ENCODE data around the gene NFASC.
A peak's percentile ranks its signal among the peaks of the same experiment; 100 is the strongest.

NFASC gene

DNA sequence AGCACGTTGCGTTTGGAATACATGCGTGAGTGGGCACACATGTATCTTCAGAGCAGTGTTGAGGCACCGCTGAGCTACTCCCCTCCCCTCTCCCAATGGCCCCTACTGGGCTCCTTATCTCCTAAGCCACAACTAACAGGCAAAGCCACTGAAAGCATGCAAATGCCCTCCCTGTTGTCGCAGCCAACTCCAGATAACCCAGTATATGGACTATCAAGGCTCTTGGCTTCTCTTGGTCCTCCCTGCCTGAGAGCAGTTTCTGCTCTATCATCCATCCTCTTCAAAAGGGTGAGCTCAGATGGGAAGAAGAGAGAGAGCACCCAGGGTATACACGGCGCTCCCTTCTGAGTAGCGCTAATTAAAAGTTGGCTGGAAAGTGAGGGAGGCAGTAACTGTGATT is 113.8 kb downstream of the NFASC start:
- in situ Hi-C loops (cut with HindIII; ENCODE audit: low pct_ligation_motif_present, low sequenced_read_pairs) = no loop called here
- TF ChIP-seq, protein P1, sequence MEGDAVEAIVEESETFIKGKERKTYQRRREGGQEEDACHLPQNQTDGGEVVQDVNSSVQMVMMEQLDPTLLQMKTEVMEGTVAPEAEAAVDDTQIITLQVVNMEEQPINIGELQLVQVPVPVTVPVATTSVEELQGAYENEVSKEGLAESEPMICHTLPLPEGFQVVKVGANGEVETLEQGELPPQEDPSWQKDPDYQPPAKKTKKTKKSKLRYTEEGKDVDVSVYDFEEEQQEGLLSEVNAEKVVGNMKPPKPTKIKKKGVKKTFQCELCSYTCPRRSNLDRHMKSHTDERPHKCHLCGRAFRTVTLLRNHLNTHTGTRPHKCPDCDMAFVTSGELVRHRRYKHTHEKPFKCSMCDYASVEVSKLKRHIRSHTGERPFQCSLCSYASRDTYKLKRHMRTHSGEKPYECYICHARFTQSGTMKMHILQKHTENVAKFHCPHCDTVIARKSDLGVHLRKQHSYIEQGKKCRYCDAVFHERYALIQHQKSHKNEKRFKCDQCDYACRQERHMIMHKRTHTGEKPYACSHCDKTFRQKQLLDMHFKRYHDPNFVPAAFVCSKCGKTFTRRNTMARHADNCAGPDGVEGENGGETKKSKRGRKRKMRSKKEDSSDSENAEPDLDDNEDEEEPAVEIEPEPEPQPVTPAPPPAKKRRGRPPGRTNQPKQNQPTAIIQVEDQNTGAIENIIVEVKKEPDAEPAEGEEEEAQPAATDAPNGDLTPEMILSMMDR (IDR thresholded peaks at IDR 0.05; ENCODE audit: low read depth, low read length, missing control alignments) = no peak
- H3K4me3 ChIP-seq (ENCODE audit: low read depth, low read length) = no peak overlapping the region
- H3K36me3 ChIP-seq (replicated peaks) = no peaks in the 10 kb centered on the region
- peaks cover 23% of the 10 kb centered on the region for H3K27me3 ChIP-seq (replicated peaks)
- H3K27ac ChIP-seq = no peak overlapping the region
- no peak for DNase-seq

DNA sequence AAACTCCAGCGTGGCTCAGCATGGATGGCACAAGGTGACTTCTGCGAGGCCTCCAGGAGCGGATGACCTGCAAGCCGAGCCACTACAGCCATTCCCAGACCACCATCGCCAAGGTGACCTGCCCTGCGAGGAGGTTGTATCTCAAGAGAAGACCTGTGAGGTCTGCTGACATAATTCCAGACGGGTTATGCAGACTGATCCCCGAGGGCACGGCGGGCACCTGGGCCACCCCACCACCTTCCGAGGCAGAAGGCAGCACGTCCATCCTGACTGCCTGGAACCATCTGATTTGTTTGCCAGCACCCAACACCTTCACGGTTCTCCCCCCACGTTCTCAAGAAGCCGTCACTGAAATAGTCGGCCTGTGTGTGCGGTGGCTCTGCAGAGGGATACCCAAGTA is 115.5 kb downstream of the NFASC start:
- Histone ChIP-seq H3K27ac (no peak overlapping the region), H3K4me3 (ENCODE audit: low read depth, low read length) (no peak overlapping the region), H3K36me3 (replicated peaks) (no peaks in the 10 kb centered on the region), H3K27me3 (replicated peaks) (peaks cover 20% of the 10 kb centered on the region)
- in situ Hi-C loops (cut with HindIII; ENCODE audit: low pct_ligation_motif_present, low sequenced_read_pairs) = no loop called here
- DNase-seq = no peak
- TF ChIP-seq, protein P1 (IDR thresholded peaks at IDR 0.05; ENCODE audit: low read depth, low read length, missing control alignments) = no peak

DNA sequence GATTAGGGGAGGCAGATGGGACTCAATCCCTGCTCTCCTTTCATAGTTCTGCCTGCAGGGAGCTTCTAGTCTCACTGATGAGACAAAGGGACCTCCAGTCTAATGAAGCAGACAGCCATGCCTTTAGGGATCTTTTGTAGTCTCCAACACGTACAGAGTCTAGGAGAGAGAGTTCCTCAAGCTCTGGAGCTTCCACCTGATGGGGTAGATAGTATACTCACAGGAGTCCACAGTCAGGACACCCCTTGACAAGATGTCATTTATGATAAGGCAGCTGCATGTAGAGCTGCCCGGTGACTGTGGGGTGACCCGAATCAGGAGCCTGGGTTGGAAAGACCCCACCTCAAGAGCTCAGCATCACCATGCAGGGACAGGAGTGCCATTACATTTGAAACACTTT is 117.0 kb downstream of the NFASC start:
- in situ Hi-C loops (cut with HindIII; ENCODE audit: low pct_ligation_motif_present, low sequenced_read_pairs) = no loop called here
- no peak for DNase-seq
- TF ChIP-seq, protein P1 (IDR thresholded peaks at IDR 0.05; ENCODE audit: low read depth, low read length, missing control alignments) = no peak
- Histone ChIP-seq H3K4me3 (ENCODE audit: low read depth, low read length) (no peak overlapping the region), H3K27me3 (replicated peaks) (peaks cover 5% of the 10 kb centered on the region), H3K36me3 (replicated peaks) (no peaks in the 10 kb centered on the region), H3K27ac (no peak overlapping the region)

DNA sequence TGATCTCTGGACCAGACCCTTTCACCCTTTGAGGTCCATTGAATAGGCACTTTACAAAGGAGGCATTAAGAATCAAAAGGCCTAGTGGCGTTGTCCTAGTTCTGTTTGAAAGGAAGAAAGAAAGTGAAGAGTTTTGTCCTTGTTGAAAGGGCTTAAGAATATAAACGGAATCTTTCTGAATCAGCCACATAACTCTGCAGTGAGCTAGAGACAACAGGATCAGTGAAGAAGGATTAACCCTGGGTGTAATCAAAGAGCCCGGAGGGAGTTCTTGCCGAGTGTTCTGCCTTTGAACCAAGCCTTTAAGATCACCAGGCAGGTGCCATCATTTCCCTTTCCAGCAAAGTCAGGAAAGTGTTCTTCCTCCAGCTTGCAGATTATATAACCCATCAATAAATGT is 117.5 kb downstream of the NFASC start:
- TF ChIP-seq, protein P1 (IDR thresholded peaks at IDR 0.05; ENCODE audit: low read depth, low read length, missing control alignments) = no peak
- no peak overlapping the region for H3K27ac ChIP-seq
- peaks cover 4% of the 10 kb centered on the region for H3K27me3 ChIP-seq (replicated peaks)
- H3K4me3 ChIP-seq (ENCODE audit: low read depth, low read length) = no peak overlapping the region
- DNase-seq = no peak
- no peaks in the 10 kb centered on the region for H3K36me3 ChIP-seq (replicated peaks)
- in situ Hi-C loops (cut with HindIII; ENCODE audit: low pct_ligation_motif_present, low sequenced_read_pairs) = no loop called here

- Histone ChIP-seq H3K27ac (no peak overlapping the region), H3K36me3 (replicated peaks) (no peaks in the 10 kb centered on the region), H3K4me3 (ENCODE audit: low read depth, low read length) (no peak overlapping the region), H3K27me3 (replicated peaks) (peaks cover 3% of the 10 kb centered on the region)
- TF ChIP-seq, protein P1 (IDR thresholded peaks at IDR 0.05; ENCODE audit: low read depth, low read length, missing control alignments) = peak; percentile 99
- in situ Hi-C loops (cut with HindIII; ENCODE audit: low pct_ligation_motif_present, low sequenced_read_pairs) = no loop called here
- DNase-seq = peak; percentile 58
Observed at GRCh38 chr1:204989266-204990058, 118.8 kb downstream of the NFASC start.

Data from brain microvascular endothelial cell (primary cell).